ENCODE results near the gene KCND3.

DNA sequence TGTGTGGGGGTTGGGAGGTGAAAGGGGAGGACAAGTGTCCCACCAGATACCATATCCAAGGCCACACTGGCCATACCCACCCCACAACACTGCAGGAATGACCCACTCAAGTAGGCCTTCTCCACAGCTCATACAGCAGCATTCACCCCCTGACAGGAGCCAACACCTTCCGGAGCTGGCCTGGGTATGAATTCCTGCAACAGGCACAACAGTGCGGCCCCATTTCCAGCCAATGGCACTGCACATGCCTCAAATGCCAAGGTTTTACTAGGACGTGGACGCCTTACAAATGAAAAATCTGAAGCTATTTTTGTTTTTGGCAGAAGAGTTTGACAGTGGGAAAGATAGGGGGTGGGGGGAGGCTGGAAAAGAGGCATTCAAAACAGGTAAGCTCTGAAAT, 2.0 kb downstream of the KCND3 start:
- no peak for TF ChIP-seq POLR2A (IDR thresholded peaks at IDR 0.05)
- TF ChIP-seq POLR2AphosphoS5 (IDR thresholded peaks at IDR 0.05; ENCODE audit: insufficient read depth in 1 of 2, low read depth in 1 of 2) = no peak
- TF ChIP-seq, protein P1, sequence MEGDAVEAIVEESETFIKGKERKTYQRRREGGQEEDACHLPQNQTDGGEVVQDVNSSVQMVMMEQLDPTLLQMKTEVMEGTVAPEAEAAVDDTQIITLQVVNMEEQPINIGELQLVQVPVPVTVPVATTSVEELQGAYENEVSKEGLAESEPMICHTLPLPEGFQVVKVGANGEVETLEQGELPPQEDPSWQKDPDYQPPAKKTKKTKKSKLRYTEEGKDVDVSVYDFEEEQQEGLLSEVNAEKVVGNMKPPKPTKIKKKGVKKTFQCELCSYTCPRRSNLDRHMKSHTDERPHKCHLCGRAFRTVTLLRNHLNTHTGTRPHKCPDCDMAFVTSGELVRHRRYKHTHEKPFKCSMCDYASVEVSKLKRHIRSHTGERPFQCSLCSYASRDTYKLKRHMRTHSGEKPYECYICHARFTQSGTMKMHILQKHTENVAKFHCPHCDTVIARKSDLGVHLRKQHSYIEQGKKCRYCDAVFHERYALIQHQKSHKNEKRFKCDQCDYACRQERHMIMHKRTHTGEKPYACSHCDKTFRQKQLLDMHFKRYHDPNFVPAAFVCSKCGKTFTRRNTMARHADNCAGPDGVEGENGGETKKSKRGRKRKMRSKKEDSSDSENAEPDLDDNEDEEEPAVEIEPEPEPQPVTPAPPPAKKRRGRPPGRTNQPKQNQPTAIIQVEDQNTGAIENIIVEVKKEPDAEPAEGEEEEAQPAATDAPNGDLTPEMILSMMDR (IDR thresholded peaks at IDR 0.05) = no peak
